OCI-LY1 (cell line): ENCODE measurements around the gene GLB1L.
"Not testable (repeated sequence)": the region's sequence is repeated elsewhere in the genome, so short reads cannot be mapped to it uniquely, and the experiment has no call there.

ENCODE experiments used
- H2AFZ ChIP-seq: fragments of 200-600 bp; sonication (generic), shearing (Covaris generic); 2 replicates; pipeline ENCODE4 v1.6.0; 2014; ENCODE audit warnings: antibody characterized with exemption, mild to moderate bottlenecking, low read length
- H3F3A ChIP-seq: fragments of 200-600 bp; sonication (generic), shearing (Covaris generic); 2 replicates; pipeline ENCODE4 v1.6.0; 2014; ENCODE audit warnings: mild to moderate bottlenecking, antibody characterized with exemption, low read length, moderate library complexity; ENCODE audit not compliant: insufficient read depth
- H3K27ac ChIP-seq: fragments of 200-600 bp; sonication (generic); 2 replicates; pipeline ENCODE4 v1.5.1; 2014; ENCODE audit warnings: low read length, mixed run types, mild to moderate bottlenecking, low read depth; ENCODE audit not compliant: poor library complexity, severe bottlenecking
- H3K27me3 ChIP-seq: fragments of 200-600 bp; sonication (generic); 2 replicates; pipeline ENCODE4 v1.6.0; 2014; ENCODE audit warnings: antibody characterized with exemption, mild to moderate bottlenecking, low read length, moderate library complexity; ENCODE audit not compliant: insufficient read depth
- H3K36me3 ChIP-seq: fragments of 200-600 bp; sonication (generic); 2 replicates; pipeline ENCODE4 v1.6.1; 2014; ENCODE audit warnings: mild to moderate bottlenecking, antibody characterized with exemption, low read length, moderate library complexity, mixed read lengths; ENCODE audit not compliant: insufficient read depth
- H3K4me1 ChIP-seq: fragments of 200-600 bp; sonication (generic); 2 replicates; pipeline ENCODE4 v1.5.1; 2014; ENCODE audit warnings: mild to moderate bottlenecking, low read length, moderate library complexity; ENCODE audit not compliant: insufficient read depth, severe bottlenecking
- H3K4me2 ChIP-seq: fragments of 200-600 bp; sonication (generic), shearing (Covaris generic); 2 replicates; pipeline ENCODE4 v1.6.1; 2014; ENCODE audit warnings: low read length
- H3K4me3 ChIP-seq: fragments of 200-600 bp; sonication (generic); 2 replicates; pipeline ENCODE4 v1.5.1; 2014; ENCODE audit warnings: low read length, low read depth, mild to moderate bottlenecking, mixed read lengths; ENCODE audit not compliant: poor library complexity, severe bottlenecking
- H3K79me2 ChIP-seq: fragments of 200-600 bp; shearing (Covaris generic); 2 replicates; pipeline ENCODE4 v1.6.1; 2016; ENCODE audit warnings: mixed run types, low read length, mixed read lengths; ENCODE audit not compliant: insufficient read depth
- H3K9ac ChIP-seq: fragments of 200-600 bp; sonication (generic), shearing (Covaris generic); 2 replicates; pipeline ENCODE4 v1.6.1; 2014; ENCODE audit warnings: mild to moderate bottlenecking, low read length, mixed read lengths
- H3K9me2 ChIP-seq: fragments of 200-600 bp; sonication (generic), shearing (Covaris generic); 2 replicates; pipeline ENCODE4 v1.6.1; 2014; ENCODE audit warnings: low read depth, mild to moderate bottlenecking, low read length, mixed read lengths
- H3K9me3 ChIP-seq: fragments of 200-600 bp; shearing (Covaris generic); 2 replicates; pipeline ENCODE4 v1.6.1; 2014; ENCODE audit warnings: low read length, mixed read lengths
- H4K20me1 ChIP-seq: fragments of 200-600 bp; sonication (generic), shearing (Covaris generic); 2 replicates; pipeline ENCODE4 v1.6.0; 2016; ENCODE audit warnings: mild to moderate bottlenecking, low read length; ENCODE audit not compliant: insufficient read depth
- CTCF ChIP-seq: fragments of 200-600 bp; sonication (generic), shearing (Covaris generic); IDR thresholded peaks from 2 replicates; pipeline ENCODE4 v1.5.1; 2017; ENCODE audit warnings: mild to moderate bottlenecking, antibody characterized with exemption, low read length, moderate library complexity, mixed read lengths
- EZH2 ChIP-seq: fragments of 200-600 bp; sonication (generic), shearing (Covaris generic); IDR thresholded peaks from 2 replicates; pipeline ENCODE4 v1.8.0; 2017; ENCODE audit warnings: borderline replicate concordance, mixed run types, mild to moderate bottlenecking, antibody characterized with exemption, low read length, moderate library complexity, mixed read lengths

GLB1L gene

GRCh38 chr2:219204425-219205164 is 40.6 kb downstream of the GLB1L start:
- peaks cover 21% of the 10 kb centered on the region; the same call in 1 of the 2 replicates for H3K36me3 ChIP-seq
- TF ChIP-seq CTCF (no peak), EZH2 (no peak)

DNA sequence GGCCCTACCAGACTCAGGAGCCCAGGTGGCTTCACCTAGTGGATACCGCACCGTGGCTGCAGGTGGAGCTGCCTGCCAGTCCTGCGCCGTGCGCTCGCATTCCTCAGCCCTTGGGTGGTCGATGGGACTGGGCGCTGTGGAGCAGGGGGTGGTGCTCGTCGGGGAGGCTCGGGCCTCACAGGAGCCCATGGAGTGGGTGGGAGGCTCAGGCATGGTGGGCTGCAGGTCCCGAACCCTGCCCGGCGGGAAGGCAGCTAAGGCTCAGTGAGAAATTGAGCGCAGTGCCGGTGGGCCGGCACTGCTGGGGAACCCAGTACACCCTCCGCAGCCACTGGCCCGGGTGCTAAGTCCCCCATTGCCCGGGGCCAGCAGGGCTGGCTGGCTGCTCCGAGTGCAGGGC is 43.9 kb downstream of the GLB1L start:
- H3K36me3 ChIP-seq, H3F3A ChIP-seq, H3K27ac ChIP-seq, H3K4me3 ChIP-seq, H3K79me2 ChIP-seq, H2AFZ ChIP-seq, H3K4me1 ChIP-seq, H3K27me3 ChIP-seq, H4K20me1 ChIP-seq, H3K4me2 ChIP-seq, H3K9me3 ChIP-seq, H3K9ac ChIP-seq, H3K9me2 ChIP-seq: not testable (repeated sequence)

More at GRCh38 chr2:219204425-219205164, 40.6 kb downstream of the GLB1L start:
- Histone ChIP-seq H3K27me3 (no peaks in the 10 kb centered on the region), H2AFZ (no peak overlapping the region), H3K9me2 (no peaks in the 10 kb centered on the region), H3K9ac (no peak overlapping the region), H3K79me2 (no peaks in the 10 kb centered on the region), H3K4me1 (peaks cover 21% of the 10 kb centered on the region), H3K9me3 (peaks cover 6% of the 10 kb centered on the region; the same call in 1 of the 2 replicates), H3K27ac (no peak overlapping the region), H3K4me3 (no peak overlapping the region), H4K20me1 (no peaks in the 10 kb centered on the region), H3K4me2 (no peak overlapping the region), H3F3A (0 out of 2 replicates have a peak, but pooled peaks cover 3% of the 10 kb centered on the region)

DNA sequence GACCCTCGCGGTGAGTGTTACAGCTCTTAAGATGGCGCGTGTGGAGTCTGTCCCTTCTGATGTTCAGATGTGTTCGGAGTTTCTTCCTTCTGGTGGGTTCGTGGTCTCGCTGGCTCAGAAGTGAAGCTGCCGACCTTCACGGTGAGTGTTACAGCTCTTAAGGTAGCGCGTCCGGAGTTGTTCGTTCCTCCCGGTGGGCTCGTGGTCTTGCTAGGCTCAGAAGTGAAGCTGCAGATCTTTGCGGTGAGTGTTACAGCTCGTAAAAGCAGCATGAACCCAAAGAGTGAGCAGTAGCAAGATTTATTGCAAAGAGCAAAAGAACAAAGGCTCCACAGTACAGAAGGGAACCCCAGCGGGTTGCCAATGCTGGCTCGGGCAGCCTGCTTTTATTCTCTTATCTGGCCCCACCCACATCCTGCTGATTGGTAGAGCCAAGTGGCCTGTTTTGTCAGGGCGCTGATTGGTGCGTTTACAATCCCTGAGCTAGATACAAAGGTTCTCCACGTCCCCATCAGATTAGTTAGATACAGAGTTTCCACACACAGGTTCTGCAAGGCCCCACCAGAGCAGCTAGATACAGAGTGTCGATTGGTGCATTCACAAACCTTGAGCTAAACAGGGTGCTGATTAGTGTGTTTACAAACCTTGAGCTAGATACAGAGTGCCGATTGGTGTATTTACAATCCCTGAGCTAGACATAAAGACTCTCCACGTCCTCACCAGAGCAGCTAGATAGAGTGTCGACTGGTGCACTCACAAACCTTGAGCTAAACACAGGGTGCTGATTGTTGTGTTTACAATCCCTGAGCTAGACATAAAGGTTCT is 44.5 kb downstream of the GLB1L start:
- not testable (repeated sequence) for H3K9me3 ChIP-seq

DNA sequence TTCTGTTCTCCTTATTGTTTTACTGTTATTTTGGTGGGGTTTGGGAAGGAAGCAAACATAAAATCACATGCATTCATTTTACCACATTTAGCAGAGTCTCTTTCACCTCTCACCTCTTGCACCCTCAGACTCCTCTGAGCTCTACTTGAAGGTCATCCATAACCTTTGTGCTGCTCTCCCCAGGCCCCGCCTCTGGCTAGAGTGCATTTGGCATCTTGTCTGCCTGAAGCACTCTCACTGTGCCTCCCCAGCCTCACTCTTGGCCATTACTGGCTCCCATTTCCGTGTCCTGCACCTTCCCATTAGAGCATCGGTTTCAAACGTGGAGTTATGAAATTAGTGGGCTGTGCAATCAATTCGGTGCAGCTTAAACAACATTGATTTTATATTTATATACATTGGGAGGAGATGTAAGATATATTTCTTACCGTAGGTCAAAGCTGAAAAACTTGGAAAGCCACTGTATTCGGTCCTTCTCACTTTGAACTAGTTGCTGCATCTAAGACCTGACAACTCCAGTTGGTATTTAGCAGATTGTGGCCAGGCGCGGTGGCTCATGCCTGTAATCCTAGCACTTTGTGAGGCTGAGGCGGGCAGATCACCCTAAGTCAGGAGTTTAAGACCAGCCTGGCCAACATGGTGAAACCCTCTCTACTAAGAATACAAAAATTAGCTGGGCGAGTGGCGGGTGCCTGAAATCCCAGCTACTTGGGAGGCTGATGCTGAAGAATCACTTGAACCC is 45.6 kb downstream of the GLB1L start:
- H3K9ac ChIP-seq: no peak overlapping the region
- H3K9me2 ChIP-seq: no peaks in the 10 kb centered on the region
- no peaks in the 10 kb centered on the region for H3K4me1 ChIP-seq
- H3K4me3 ChIP-seq: no peak overlapping the region
- no peaks in the 10 kb centered on the region for H4K20me1 ChIP-seq
- no peaks in the 10 kb centered on the region for H3K9me3 ChIP-seq
- no peaks in the 10 kb centered on the region for H3K36me3 ChIP-seq
- no peak overlapping the region for H2AFZ ChIP-seq
- H3K79me2 ChIP-seq: no peaks in the 10 kb centered on the region
- H3K27ac ChIP-seq: no peak overlapping the region
- TF ChIP-seq CTCF: no peak
- no peak for TF ChIP-seq EZH2
- no peak overlapping the region for H3K4me2 ChIP-seq
- H3F3A ChIP-seq: no peaks in the 10 kb centered on the region
- no peaks in the 10 kb centered on the region for H3K27me3 ChIP-seq

More for the DNA sequence above, 44.5 kb downstream of the GLB1L start:
- not testable (repeated sequence) for H3K9ac ChIP-seq, H4K20me1 ChIP-seq, H3K4me1 ChIP-seq, H3K79me2 ChIP-seq, H3F3A ChIP-seq, H3K27me3 ChIP-seq, H3K4me2 ChIP-seq, H3K9me2 ChIP-seq, H3K4me3 ChIP-seq, H3K36me3 ChIP-seq, H2AFZ ChIP-seq, H3K27ac ChIP-seq
